Neuronal stem cell (in vitro differentiated cells): ENCODE results near the gene YTHDF1.

Experiments
- DNase-seq: peaks from one replicate; pipeline ENCODE4 v3.0.0-alpha.2; 2013; ENCODE audit warnings: low spot score
- H2AFZ ChIP-seq: one replicate; pipeline ENCODE4 v1.6.1; 2013; ENCODE audit warnings: mild to moderate bottlenecking, low read length, inconsistent platforms
- H2AK5ac ChIP-seq: 2 replicates; pipeline ENCODE4 v1.6.1; 2013; ENCODE audit warnings: low read depth, mild to moderate bottlenecking, inconsistent platforms, low read length, moderate library complexity, mixed read lengths
- H2BK120ac ChIP-seq: 2 replicates; pipeline ENCODE4 v1.6.1; 2013; ENCODE audit warnings: low read depth, mild to moderate bottlenecking, inconsistent platforms, low read length, moderate library complexity, mixed read lengths
- H2BK12ac ChIP-seq: one replicate; pipeline ENCODE4 v1.6.1; 2013; ENCODE audit warnings: low read length, inconsistent platforms
- H2BK15ac ChIP-seq: 2 replicates; pipeline ENCODE4 v1.6.1; 2013; ENCODE audit warnings: mild to moderate bottlenecking, low read length, inconsistent platforms, mixed read lengths
- H2BK5ac ChIP-seq: one replicate; pipeline ENCODE4 v1.6.1; 2013; ENCODE audit warnings: inconsistent platforms, mild to moderate bottlenecking, low read length, moderate library complexity
- H3K14ac ChIP-seq: one replicate; pipeline ENCODE4 v1.6.1; 2013; ENCODE audit warnings: low read length, inconsistent platforms
- H3K18ac ChIP-seq: 2 replicates; pipeline ENCODE4 v1.6.1; 2013; ENCODE audit warnings: low read length, inconsistent platforms
- H3K23ac ChIP-seq: 2 replicates; pipeline ENCODE4 v1.6.1; 2013; ENCODE audit warnings: low read depth, mild to moderate bottlenecking, mixed read lengths, low read length, inconsistent platforms; ENCODE audit not compliant: poor library complexity
- H3K27ac ChIP-seq: replicated peaks from 3 replicates; pipeline ENCODE4 v1.5.1; 2013; ENCODE audit warnings: low read length, inconsistent platforms
- H3K27me3 ChIP-seq, 3 experiments: 2 replicates each; pipeline ENCODE4 v1.6.1; 2013; ENCODE audit warnings: low read length in 3 of 3, mild to moderate bottlenecking in 2 of 3, inconsistent platforms in 1 of 3, low read depth in 1 of 3, mixed read lengths in 1 of 3, moderate library complexity in 1 of 3; ENCODE audit not compliant: control insufficient read depth in 3 of 3, insufficient read depth in 3 of 3
- H3K36me3 ChIP-seq, 2 donors: replicated peaks in 1 of 2; 2 replicates each; pipeline ENCODE4 v1.6.1; 2013; ENCODE audit warnings: low read length in 2 of 2; ENCODE audit not compliant: control insufficient read depth in 2 of 2, insufficient read depth in 2 of 2
- H3K4ac ChIP-seq: 2 replicates; pipeline ENCODE4 v1.6.1; 2013; ENCODE audit warnings: inconsistent platforms, mild to moderate bottlenecking, low read length, moderate library complexity
- H3K4me1 ChIP-seq, 2 donors: 1 replicate in 1 of 2; 2 replicates in 1 of 2; pipeline ENCODE4 v1.6.1; 2013; ENCODE audit warnings: low read length in 2 of 2, low read depth in 1 of 2; ENCODE audit not compliant: control insufficient read depth in 2 of 2, insufficient read depth in 1 of 2
- H3K4me2 ChIP-seq: one replicate; pipeline ENCODE4 v1.6.1; 2013; ENCODE audit warnings: mild to moderate bottlenecking, low read length, inconsistent platforms; ENCODE audit not compliant: insufficient read depth, poor library complexity, severe bottlenecking
- H3K4me3 ChIP-seq, 2 donors: 2 replicates each; pipeline ENCODE4 v1.5.1; 2013; ENCODE audit warnings: low read length in 2 of 2, mild to moderate bottlenecking in 2 of 2, inconsistent platforms in 1 of 2, moderate library complexity in 1 of 2
- H3K79me1 ChIP-seq: one replicate; pipeline ENCODE4 v1.6.1; 2013; ENCODE audit warnings: low read depth, mild to moderate bottlenecking, inconsistent platforms, low read length, moderate library complexity
- H3K9ac ChIP-seq: one replicate; pipeline ENCODE4 v1.6.1; 2013; ENCODE audit warnings: mild to moderate bottlenecking, low read depth, low read length, inconsistent platforms; ENCODE audit not compliant: poor library complexity
- H3K9me3 ChIP-seq, 2 donors: replicated peaks in 1 of 2; 2 replicates each; pipeline versions ENCODE3 to v1.6.1; 2013; ENCODE audit warnings: low read length in 2 of 2, mild to moderate bottlenecking in 2 of 2, inconsistent platforms in 1 of 2, low read depth in 1 of 2, mixed read lengths in 1 of 2, moderate library complexity in 1 of 2; ENCODE audit not compliant: control insufficient read depth in 2 of 2, insufficient read depth in 1 of 2
- H4K8ac ChIP-seq: one replicate; pipeline ENCODE4 v1.6.1; 2013; ENCODE audit warnings: low read depth, mild to moderate bottlenecking, inconsistent platforms, low read length, moderate library complexity
- H4K91ac ChIP-seq: one replicate; pipeline ENCODE4 v1.6.1; 2013; ENCODE audit warnings: low read length, low read depth, mild to moderate bottlenecking, inconsistent platforms; ENCODE audit not compliant: poor library complexity
- WGBS, 2 donors: extraction: QIAGEN DNeasy Blood & Tissue Kit; methylation state at CpG; one replicate each; pipeline ENCODE4 v1.1.7; 2013; ENCODE audit warnings: missing lambda C conversion rate in 2 of 2, mixed read lengths in 1 of 2; ENCODE audit not compliant: insufficient read length in 2 of 2, insufficient replicate concordance in 1 of 2; ENCODE audit errors: extremely low coverage in 2 of 2; 5-methylcytosine and 5-hydroxymethylcytosine counted together

Gene YTHDF1

GRCh38 chr20:63165356-63166192 is 50.4 kb downstream of the YTHDF1 start:
- Histone ChIP-seq H3K79me1 (peaks cover 1% of the 10 kb centered on the region), H2AFZ (no peak overlapping the region), H3K36me3 (peaks cover 0 to 15% of the 10 kb centered on the region in 2 donors), H3K4me3 (no peak overlapping the region), H3K23ac (no peak overlapping the region), H3K27me3 (peaks cover 0 to under 1% (median 0%) of the 10 kb centered on the region in 3 experiments), H2BK12ac (no peak overlapping the region), H3K14ac (no peak overlapping the region), H2AK5ac (peak overlapping the region; percentile 56), H3K4me1 (peaks cover 11 to 20% of the 10 kb centered on the region in 2 donors), H3K18ac (peak overlapping the region; percentile 48), H3K9ac (no peak overlapping the region), H3K27ac (no peak overlapping the region), H3K9me3 (no peaks in the 10 kb centered on the region), H3K4me2 (no peak overlapping the region), H2BK15ac (peak overlapping the region; percentile 67), H4K8ac (no peak overlapping the region), H4K91ac (no peak overlapping the region), H2BK120ac (no peak overlapping the region), H2BK5ac (no peak overlapping the region), H3K4ac (no peak overlapping the region)
- no peak for DNase-seq
- no CpG with 5 or more reads among the region's 25 CpGs for WGBS, 2 donors

GRCh38 chr20:63164484-63165355 is 51.2 kb downstream of the YTHDF1 start:
- Histone ChIP-seq H3K36me3 (peaks cover 0 to 15% of the 10 kb centered on the region in 2 donors), H4K8ac (no peak overlapping the region), H3K4me2 (no peak overlapping the region), H3K27ac (no peak overlapping the region), H3K18ac (no peak overlapping the region), H3K79me1 (no peaks in the 10 kb centered on the region), H3K9ac (no peak overlapping the region), H2BK5ac (no peak overlapping the region), H3K4ac (no peak overlapping the region), H3K4me1 (peaks cover 11 to 20% of the 10 kb centered on the region in 2 donors), H3K9me3 (no peaks in the 10 kb centered on the region), H3K23ac (no peak overlapping the region), H2BK120ac (no peak overlapping the region), H3K14ac (no peak overlapping the region), H2BK15ac (peak overlapping the region; percentile 67), H3K27me3 (peaks cover 0 to 5% (median 0%) of the 10 kb centered on the region in 3 experiments), H4K91ac (no peak overlapping the region), H2AK5ac (no peak overlapping the region), H2BK12ac (no peak overlapping the region), H3K4me3 (no peak overlapping the region), H2AFZ (no peak overlapping the region)
- no peak for DNase-seq
- no CpG with 5 or more reads among the region's 24 CpGs for WGBS, 2 donors

GRCh38 chr20:63163596-63164483 is 52.1 kb downstream of the YTHDF1 start:
- Histone ChIP-seq H3K14ac (no peak overlapping the region), H4K8ac (no peak overlapping the region), H2AK5ac (peak overlapping the region; percentile 71), H3K27me3 (peaks cover 0 to 5% (median 0%) of the 10 kb centered on the region in 3 experiments), H4K91ac (no peak overlapping the region), H3K9ac (peak overlapping the region; percentile 70), H3K27ac (no peak overlapping the region), H3K23ac (peak overlapping the region; percentile 3), H3K4me2 (peak overlapping the region; percentile 12), H3K4me3 (no peak overlapping the region), H3K4me1 (peaks cover 11 to 20% of the 10 kb centered on the region in 2 donors), H2AFZ (no peak overlapping the region), H3K18ac (peak overlapping the region; percentile 76), H3K4ac (no peak overlapping the region), H2BK12ac (no peak overlapping the region), H3K79me1 (no peaks in the 10 kb centered on the region), H2BK15ac (no peak overlapping the region), H3K36me3 (peaks cover 0 to 15% of the 10 kb centered on the region in 2 donors), H3K9me3 (peaks cover 0 to 3% of the 10 kb centered on the region in 2 donors), H2BK5ac (no peak overlapping the region), H2BK120ac (no peak overlapping the region)
- DNase-seq: peak; percentile 29
- no CpG with 5 or more reads among the region's 17 CpGs for WGBS, 2 donors
